HL-60/S4 treated with retinoic acid at 250 ng/mL for 4 days and 3 days (cell line): Measurements from ENCODE around the gene GSE1.

Experiments used
- in situ Hi-C: fragments of 300-500 bp; cut with MboI; formaldehyde crosslinking; loops from 2 replicates; pipeline ENCODE4 v1.7.0; 2022; ENCODE audit warnings: low sequenced_read_pairs

GSE1 gene

DNA sequence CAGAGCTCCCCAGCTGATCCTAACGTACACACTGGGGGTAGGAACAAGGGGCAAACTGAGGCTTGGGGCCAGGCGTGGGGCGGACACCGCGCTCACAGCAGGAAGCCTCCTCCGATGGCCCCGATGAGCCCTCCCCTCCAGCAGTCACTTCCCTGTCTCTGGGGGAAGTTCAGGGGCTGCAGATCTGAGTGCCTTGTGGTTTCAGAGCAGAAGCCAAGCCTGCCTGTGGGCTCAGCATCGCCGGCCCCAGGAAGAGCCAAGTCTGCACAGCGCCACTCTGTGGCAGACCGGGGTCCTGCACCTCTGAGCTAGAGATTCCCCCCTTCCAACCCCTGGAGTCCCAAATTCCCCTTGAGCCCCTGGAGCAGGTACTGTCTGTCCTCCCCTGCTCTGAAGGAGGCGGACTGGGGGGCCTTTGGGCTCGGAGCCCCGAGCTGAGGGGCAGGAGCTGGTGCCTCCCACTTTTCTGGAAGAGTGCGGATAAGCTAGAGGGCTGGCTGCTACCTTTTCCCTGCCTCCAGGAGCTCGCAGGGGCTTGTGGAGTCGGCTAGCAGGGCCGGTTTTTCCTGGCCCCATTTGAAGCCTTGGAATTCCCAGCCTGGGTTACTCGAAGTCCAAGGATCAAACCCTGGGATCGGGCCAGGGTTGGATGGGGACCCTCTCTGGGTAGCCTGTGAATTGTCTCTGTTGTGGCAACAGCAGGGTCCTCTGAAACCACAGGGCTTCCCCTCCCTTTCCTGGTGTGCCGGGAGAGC lies 2.9 kb downstream of the GSE1 start:
- in situ Hi-C loops = loop anchor here (25.0 kb wide), 1 partner anchor 179 kb away; no protein-coding TSS in a partner anchor

DNA sequence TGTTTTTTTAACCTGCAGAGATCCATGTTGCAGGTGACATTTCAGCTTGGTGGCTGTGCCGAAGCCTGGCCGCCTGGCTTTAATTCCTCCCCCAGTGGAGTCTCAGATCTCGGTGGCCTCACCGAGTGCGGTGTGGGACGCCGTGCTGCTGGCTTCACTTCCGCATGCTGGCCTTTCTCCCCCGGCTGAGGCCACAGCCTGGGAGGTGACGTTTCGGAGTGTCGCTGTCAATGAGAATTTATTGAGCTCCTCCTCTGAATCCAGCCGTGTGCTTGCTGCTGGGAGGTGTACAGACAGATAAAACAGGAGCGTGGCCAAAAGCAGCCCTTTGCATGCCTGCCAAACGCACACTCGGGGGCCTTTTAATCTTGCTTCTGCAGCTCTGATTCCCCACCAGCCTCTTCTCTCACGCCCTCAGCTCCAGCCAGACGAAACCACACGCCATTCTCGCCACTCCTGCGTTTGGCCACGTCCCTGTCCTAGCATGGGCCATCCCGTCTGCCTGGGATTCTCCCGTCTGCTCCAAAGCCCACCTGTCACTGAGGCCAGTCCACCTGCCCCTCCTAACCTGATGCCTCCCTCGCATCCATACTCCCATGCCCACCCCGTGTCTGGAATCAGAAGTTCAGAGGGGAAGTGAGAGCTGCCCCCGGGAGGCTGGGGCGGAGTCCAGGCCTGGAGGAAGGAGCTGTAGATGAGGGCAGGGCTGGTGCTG lies 3.6 kb downstream of the GSE1 start:
- in situ Hi-C loops = loop anchor here (25.0 kb wide), 1 partner anchor 179 kb away; no protein-coding TSS in a partner anchor

DNA sequence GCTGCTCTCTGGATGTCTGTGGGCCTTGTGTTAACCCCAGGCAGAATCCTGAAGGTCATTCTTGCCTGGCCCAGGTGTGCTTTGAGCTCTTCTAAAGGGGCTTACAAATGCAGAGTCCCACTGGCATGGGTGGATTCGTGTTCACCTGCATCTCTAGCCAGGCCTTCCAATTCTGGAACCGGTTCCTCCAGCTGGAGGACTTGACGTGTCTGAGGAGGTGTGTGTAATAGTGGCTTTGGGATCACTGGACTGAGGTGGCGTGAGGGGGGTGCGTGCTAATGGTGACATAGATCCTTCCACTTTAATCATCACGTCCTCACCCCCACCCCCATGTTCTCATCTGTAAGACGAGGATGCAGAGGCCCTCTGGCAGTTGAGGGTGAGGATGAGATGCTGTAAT lies 4.8 kb downstream of the GSE1 start:
- in situ Hi-C loops = loop anchor here (25.0 kb wide), 1 partner anchor 181 kb away; no protein-coding TSS in a partner anchor

DNA sequence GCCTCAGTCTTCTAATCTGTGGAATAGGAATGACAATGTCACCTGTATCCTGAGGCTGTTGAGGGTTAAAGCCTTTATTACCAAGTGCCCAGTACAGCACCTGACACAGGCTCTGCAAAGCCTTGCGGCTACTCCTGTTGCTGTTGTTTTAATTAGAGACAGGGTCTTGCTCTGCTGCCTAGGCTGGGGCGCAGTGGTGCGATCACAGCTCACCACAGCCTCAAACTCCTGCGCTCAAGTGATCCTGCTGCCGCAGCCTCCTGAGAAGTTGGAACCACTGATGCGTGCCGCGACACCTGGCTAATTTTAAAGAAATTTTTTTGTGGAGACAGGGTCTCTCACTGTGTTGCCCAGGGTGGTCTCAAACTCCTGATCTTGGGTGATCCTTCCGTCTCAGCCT lies 5.4 kb downstream of the GSE1 start:
- in situ Hi-C loops = loop anchor here (25.0 kb wide), 1 partner anchor 181 kb away; no protein-coding TSS in a partner anchor

DNA sequence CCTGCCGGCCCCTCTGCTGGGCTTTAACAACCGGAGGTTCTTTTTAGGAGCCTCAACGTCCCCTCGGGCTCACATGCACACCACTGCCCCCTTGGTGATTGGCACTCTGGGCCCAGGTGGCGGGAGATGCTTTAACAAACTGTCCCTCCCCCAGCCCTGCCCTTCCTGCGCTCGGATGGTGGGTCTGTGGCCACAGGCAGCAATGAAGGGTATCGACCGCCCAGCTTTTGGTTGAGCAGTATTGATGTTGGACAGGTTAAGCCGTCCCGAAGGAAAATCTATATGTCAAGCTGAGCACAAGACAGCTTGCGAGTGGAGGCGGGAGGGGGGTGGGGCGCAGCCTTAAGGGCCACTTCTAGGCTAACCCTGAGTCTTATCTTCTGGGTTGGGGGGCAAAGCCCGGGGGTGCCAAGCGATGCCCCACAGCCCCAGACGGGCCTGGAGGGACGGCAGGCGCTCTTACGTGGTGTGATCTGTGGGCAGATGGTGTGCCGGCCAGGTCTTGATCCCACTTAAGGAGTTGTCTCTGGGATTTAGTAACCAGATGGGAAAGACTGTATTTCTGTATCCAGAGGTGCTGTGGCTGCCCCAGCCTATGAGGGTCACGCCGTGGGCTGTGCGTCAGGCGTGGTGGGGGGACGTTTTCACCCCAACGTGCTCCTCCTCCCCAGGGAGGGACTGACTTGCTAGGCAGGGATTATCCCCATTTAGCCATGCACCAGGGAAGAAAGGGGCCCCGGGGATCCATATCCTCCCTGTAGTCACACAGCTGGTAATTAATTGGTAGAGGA lies 6.2 kb downstream of the GSE1 start:
- in situ Hi-C loops = loop anchor here (25.0 kb wide), 1 partner anchor 182 kb away; no protein-coding TSS in a partner anchor

DNA sequence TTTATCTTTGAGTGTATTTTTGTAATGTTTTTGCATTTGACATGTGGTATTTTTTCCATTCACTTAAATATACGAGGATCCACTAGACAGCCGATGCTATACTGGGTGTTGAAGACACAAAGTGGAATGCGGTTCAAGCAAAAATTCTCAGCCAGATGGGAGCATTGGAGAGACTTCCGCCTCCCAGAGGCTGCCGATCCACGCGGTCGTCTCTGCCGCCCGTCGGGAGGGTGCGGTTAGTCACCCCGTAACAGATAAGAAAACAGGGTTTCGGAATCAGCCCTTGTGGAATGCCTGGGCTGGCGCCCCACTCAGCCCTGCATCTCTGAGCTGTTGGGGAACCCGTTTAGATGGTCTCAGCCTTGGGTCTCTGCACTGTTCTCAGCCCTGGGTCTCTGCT lies 7.3 kb downstream of the GSE1 start:
- in situ Hi-C loops = loop anchor here (25.0 kb wide), 1 partner anchor 183 kb away; no protein-coding TSS in a partner anchor

DNA sequence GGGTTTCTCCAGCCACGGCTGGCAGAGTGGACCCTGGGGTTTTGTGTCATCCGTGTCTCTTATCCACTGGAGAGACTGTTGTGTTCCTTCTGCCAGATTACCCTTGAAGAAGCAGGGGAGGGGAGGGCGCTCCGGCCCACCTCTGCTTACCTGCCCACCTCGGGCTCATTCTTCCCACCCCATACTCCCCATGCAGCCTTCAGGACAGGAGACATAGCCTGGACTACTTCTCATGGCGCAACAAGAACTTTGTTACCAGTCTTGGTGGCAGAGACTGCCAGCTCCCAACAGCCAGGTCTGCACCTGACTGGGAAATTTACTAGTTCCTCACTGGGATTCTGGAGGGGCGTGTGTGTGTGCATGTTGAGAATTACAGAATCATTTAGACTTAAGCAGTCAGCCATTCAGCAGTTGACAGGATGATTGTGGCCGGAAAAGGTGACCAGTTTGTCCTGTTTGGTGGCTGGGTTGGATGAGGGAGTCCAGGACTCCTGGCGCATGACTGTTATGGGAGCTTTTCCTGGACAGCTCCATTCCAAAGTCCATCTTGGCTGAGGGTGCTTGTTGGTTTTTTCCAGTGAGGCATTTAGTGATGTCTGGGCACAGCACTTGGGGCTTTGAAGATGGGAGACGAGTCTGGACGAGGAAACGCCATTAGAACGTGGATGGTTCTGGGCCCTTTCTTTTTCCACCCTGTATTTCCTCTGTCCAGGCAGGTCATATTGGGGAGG lies 8.7 kb downstream of the GSE1 start:
- in situ Hi-C loops = loop anchor here (25.0 kb wide), 1 partner anchor 185 kb away; no protein-coding TSS in a partner anchor

DNA sequence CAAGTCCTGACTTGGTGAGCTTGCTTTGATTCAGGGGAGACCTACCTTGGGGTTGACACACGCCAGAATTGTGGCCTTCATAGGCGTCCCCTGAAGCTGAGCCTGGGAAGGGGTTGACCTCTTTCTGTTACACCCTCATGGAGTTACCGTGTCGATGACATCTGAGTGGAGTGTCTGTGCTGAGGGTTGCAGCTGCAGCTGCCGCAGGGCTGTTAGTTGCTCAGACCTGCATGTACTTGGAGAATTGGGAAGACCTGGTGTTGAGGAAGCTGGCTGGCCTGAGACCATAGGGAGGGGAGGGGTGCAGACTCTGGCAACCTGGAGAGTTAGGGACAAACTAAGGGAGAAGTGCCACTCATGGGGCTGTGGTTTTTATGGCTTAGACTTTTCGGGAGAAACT lies 9.6 kb downstream of the GSE1 start:
- in situ Hi-C loops = loop anchor here (25.0 kb wide), 1 partner anchor 185 kb away; no protein-coding TSS in a partner anchor

DNA sequence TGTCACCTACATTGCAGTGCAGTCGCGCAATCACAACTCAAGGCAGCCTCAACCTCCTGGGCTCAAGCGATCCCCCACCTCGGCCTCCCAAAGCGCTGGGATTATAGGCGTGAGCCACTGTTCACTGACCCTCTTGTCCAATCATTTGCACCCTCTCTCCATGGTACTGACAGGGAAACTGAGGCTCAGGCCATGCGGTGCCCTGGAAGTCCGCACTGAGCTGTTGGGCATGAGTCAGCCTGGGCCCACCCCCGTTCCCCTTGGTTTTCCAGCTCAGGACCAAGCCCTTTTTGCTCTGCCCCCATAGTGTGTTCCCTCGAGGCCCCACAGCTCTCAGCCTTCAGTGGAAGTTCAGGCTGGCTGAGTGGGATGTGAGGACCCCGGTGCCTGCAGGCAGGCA lies 10.1 kb downstream of the GSE1 start:
- in situ Hi-C loops = loop anchor here (25.0 kb wide), 1 partner anchor 186 kb away; no protein-coding TSS in a partner anchor

DNA sequence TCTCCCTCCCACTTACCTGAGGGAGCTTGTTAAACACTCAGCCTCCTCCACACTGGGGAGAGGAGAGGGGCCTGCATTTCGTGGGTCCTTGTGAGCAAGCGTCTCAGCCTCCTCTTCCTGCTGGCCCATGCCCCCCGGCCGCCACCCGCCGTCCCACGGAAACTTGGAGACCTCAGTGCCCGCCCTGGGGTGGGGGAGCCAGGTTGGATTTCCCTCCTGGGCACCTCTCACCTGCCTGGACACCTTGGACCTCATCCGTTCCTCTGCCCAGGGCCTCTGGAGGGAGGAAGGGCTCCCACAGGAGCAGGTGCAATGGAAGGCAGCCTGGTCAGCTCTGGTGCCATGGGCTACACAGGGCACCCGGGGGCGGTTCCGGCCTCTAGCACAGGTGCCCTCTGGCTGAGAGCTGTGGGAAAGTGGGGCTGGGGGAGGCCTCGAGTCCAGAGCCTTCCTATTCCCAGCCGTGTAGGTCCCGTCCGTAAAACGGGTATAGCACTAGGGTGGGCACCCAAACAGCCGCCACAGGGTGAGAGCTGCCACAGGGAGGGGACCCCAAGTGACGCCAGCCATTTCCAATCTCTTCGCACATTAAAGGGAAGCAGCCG lies 11.0 kb downstream of the GSE1 start:
- in situ Hi-C loops = loop anchor here (25.0 kb wide), 1 partner anchor 187 kb away; no protein-coding TSS in a partner anchor

DNA sequence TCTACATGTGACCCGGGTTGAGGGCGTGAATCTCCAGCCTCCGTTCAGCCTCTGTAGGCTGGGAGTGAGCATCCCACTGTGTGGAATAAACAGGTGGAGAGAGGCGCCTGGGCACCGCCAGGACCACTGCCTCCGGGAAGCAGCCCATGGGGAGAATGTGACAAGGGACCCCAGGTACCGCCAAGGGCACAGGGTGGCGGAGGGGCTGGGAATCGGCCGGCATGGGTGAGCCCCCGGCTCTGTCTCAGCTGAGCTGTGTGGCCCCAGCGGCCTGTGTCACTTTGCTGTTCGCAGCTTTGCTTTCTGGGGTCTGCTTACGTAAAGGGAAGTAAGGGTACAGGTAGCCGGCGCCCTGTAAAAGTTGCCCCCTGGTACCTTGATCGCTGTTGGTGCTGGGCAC lies 11.5 kb downstream of the GSE1 start:
- in situ Hi-C loops = loop anchor here (25.0 kb wide), 1 partner anchor 187 kb away; no protein-coding TSS in a partner anchor

DNA sequence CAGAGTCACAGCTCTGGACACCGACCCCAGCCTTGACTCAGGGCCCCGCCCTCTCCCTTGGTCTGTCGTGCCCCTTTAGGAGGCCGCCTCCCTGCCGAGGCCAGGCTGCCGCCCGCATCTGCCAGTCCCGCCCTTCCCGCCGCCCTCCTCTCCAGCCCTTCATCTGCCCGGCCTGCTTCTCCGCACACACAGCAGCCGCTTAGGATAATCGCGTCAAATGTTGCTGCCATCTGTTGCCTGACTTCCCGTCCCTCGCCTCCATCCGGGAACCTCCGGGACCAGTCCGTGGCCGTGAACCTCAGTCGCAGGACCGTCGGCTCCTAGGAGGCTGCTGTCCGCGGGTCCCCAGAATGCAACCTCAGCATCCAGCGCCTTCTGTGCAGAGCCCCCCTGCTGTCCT lies 11.9 kb downstream of the GSE1 start:
- in situ Hi-C loops = no loop called here

DNA sequence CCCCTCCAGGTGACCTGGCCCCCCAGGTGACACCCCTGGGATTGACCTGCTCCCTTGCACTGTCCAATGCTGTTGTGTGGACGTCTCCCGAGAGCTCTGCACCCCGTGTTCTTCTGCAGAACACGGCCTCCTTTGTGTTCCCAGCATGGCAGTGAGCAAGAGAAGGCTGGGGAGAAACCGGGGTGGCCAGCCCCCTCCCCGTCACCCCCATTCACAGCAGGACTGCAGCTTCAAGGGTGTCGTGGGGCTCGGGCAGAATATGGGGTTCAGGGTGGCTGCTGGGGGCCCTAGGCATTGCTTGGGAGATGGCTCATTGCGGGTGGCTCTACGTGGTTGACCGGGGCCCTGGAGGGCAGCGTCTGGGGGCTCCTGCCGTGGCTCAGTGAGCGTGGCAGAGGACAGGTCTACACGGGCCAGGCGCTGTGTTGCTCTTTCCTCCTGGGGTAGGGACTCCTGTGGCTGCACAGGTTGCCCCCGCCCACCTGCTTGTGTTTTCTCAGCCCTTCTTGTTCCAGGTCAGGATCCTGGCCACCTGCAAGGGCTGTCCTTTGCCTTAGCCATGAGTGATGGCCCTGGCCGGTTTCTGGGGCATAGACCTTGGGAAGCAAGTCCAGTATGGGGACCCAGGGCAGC lies 12.5 kb downstream of the GSE1 start:
- in situ Hi-C loops = no loop called here

DNA sequence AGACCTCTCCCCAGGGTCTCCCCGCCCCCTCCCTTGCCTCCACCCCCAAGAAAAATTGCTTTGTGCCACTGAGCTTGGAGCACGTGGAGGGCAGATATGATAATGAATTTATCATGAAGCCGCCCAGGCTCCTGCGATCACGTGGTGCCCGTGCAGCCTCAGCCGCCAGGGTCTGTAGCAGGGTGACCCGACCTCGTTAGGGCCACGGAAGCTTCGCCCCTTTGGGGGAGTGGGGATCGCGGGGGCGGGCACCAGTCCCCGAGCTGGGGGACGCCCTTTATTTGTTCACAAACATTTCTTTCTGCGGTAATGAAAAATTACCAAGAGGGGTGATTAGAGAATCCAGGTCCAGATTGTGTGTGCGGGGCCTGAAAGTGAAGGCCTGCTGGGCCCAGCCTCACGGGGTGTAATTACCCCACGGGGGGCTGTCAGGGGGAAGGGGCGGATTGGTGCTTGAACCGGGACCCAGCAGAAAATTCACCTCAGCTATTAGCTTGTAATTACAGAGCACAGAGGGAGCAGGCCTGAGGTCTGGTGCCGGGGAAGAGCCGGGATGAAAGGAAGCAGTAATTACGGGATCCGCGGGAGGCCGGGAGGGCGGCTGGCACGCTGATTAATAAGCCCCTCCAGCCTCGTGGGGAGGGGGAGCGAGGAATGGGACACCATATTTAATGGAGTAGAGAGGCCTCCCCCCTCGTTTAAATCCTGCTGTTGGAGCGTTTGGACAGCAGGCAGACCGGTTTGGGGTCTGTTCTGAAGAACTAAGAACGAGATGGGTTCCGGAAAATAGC lies 13.3 kb downstream of the GSE1 start:
- in situ Hi-C loops = no loop called here

DNA sequence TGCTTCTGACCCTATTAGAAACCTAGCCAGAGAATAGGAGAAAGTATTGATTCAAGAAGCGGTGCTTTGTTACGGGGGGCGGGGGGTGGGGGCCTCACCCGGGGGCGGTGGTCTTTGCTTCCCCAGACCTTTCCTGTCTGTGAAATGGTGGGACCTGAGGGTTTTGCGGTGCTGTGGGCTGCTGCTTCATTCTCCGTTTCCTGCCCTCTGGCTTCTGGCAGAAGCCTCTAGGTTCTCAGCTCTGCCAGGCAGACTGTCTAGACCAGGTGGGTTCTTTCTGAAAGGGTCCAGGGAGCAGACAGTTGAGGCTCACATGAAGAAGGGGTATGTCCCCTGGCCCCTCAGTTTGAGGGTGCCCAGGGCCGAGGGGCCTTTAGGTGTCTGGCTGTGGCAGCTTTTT lies 14.0 kb downstream of the GSE1 start:
- in situ Hi-C loops = no loop called here

DNA sequence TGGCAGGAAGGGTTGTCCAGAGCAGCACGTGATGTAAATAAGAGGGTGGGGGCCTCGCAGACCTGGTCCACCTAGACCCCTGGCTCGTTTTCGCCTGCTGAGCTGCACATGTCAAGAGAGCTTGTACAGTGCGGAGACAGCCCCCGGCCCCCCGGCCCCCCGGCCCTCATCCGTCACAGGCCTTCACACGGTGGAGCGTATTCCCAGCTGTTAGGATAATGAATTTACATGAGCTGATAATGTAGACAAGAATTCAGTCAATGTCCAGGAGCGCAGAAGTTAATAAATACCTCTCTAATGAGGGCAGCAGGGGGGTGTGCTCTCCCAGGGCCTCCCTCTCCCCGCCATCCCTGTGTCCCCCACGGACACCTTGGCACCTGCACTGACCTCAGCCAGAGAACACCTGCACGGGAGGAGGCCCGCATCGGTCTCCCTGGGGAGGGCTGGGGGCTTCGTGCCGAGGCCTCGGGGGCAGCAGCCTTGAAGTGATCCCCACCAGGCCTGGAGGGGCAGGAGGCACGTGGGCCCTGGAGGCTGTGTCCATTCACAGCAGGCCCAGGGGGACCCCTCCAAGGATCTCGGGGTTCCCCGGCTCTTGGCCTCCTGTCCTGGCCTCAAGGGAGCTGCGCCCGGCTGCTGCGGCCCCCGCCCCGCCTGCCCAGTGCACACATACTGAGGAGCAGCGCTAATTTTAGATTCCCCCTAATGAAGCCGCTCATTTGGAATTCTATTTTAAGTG lies 14.6 kb downstream of the GSE1 start:
- in situ Hi-C loops = no loop called here

DNA sequence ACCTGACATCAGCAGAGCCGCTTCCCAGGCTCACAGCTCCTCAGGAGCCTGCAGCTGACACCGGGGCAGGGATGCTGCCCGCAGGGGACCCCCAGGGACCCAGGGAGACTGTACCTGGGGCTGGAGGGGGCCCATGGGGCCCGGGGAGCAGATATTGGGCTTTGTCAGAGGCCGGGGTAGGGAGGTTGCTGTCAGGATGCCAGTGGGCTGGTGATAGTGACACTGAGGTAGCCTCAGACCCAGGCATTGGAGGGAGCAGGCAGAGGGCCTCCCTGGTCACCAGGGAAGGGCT lies 15.1 kb downstream of the GSE1 start:
- in situ Hi-C loops = no loop called here

DNA sequence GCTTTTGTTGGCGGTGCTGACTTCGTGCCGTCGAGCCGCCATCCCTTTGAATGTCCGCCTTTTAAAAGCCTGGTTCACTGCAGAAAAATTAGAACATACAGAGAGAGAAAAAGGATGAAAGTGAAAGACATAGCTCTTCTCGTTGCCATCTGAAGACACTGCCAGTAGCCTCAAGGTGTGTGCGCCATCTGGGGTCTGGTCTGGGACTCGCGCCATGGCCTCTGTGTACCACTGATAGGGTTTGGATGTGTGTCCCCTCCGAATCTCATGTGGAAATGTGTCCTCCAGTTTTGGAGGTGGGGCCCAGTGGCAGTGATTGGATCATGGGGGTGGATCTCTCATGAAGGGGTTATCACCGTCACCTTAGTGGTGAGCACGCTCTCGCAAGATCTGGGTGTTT lies 15.5 kb downstream of the GSE1 start:
- in situ Hi-C loops = no loop called here
